NT2/D1 (cell line): Measurements from ENCODE around the gene CHRND.

Experiments used
- DNase-seq: peaks from one replicate; pipeline ENCODE4 v3.0.0-alpha.2; 2011; ENCODE audit warnings: low read depth, low spot score
- H3K27me3 ChIP-seq: 2 replicates; pipeline ENCODE4 v1.6.0; 2011; ENCODE audit warnings: mild to moderate bottlenecking; ENCODE audit not compliant: insufficient read length, insufficient read depth
- H3K36me3 ChIP-seq: 2 replicates; pipeline ENCODE4 v1.6.1; 2011; ENCODE audit warnings: mild to moderate bottlenecking, low read length, mixed read lengths; ENCODE audit not compliant: insufficient read depth, insufficient read length
- H3K4me1 ChIP-seq: 2 replicates; pipeline ENCODE4 v1.5.1; 2011; ENCODE audit not compliant: insufficient read depth, insufficient read length
- H3K4me3 ChIP-seq: 2 replicates; pipeline ENCODE4 v1.5.1; 2011; ENCODE audit warnings: low read depth; ENCODE audit not compliant: insufficient read length
- H3K9ac ChIP-seq: 2 replicates; pipeline ENCODE4 v1.6.0; 2011; ENCODE audit warnings: low read depth; ENCODE audit not compliant: insufficient read length
- H3K9me3 ChIP-seq: 2 replicates; pipeline ENCODE4 v1.5.1; 2011; ENCODE audit warnings: mild to moderate bottlenecking, low read length; ENCODE audit not compliant: insufficient read depth
- SUZ12 ChIP-seq: IDR thresholded peaks from 2 replicates; pipeline ENCODE4 v1.6.1; 2011; ENCODE audit not compliant: insufficient read length, insufficient read depth; ENCODE audit errors: extremely low read depth
- YY1 ChIP-seq: IDR thresholded peaks from 2 replicates; pipeline ENCODE4 v1.6.1; 2011; ENCODE audit not compliant: insufficient read length, insufficient read depth
- ZNF274 ChIP-seq: IDR thresholded peaks from 2 replicates; pipeline ENCODE4 v1.6.1; 2011; ENCODE audit warnings: mild to moderate bottlenecking, low read depth, low read length

CHRND gene

DNA sequence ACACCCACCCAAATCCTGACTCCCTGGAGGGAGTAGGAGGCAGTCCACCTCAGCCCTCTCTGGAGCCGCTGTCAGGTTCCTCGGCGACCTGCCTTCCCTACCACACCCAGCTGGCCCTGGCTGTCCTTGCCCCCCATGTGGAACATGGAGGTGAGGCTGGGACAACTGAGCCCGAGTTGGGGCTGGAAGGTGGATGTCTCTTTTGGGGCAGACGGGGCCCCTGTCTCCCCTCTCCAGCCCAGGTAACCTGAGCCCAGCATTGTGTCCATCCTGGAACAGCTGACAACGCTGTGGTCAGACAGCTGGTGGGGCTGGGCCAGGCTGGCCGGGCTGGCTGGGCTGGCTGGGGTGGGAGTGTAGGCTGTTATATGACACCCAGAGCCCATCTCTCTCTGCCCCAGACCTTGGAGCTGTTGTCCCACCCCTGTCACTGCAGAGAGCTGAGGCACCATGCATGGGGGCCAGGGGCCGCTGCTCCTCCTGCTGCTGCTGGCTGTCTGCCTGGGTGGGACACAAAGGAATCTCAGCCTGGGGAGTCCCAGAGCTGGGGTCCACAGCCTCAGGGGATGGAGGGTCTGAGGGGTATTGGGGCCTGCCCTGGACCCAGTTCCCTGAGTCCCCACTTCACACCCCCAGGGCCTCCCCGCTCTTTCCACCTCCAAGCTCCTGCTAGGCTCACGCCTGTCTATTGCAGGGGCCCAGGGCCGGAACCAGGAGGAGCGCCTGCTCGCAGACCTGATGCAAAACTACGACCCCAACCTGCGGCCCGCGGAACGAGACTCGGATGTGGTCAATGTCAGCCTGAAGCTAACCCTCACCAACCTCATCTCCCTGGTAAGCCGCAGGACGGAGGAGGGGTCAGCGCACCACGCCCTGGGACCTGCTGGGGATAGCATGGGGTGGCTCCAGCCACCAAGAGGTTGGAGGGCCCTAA is 13.6 kb downstream of the CHRND start, which contains the start of gene CHRNG:
CHRNG (plus strand) TSS at position 395 of the 934 bp plus-strand sequence; CDS start at position 451, 56 bp downstream.
- TF ChIP-seq ZNF274 (no peak), YY1 (no peak), SUZ12 (no peak)
- no peak within 1 kb of the TSS for H3K4me3 ChIP-seq
- H3K27me3 ChIP-seq, result no peaks in the 10 kb centered on the region
- DNase-seq, result no peak
- peaks cover 15% of the 10 kb centered on the region for H3K36me3 ChIP-seq
- H3K9ac ChIP-seq, result peak within 1 kb of the TSS; percentile 46
- peaks cover 17% of the 10 kb centered on the region for H3K4me1 ChIP-seq
- peaks cover 10% of the 10 kb centered on the region; the same call in 1 of the 2 replicates for H3K9me3 ChIP-seq

DNA sequence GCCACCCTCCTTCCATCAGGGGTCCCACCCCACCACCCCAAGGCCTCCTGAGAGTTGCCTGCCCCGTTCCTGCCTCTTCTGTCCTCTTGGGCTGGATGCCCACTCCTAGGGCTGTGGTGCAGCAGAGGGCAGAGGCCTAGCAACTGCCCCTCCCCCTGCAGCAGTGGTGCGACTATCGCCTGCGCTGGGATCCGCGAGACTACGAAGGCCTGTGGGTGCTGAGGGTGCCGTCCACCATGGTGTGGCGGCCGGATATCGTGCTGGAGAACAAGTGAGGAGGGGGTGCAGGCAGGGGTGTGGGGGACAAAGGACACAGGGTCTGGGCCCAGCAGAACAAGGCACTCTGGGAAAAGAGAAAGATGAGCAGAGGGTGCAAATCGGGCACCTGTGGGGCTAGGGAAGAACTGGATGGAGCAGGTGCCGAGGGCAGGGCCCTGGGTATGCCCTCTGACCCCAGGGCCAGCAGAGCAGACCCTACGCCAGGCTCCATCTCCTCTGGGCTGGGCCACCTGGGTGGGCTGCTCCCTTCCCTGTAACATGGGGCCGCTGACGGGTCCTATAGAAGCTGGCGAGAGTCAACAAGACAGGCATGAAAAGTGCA is 14.6 kb downstream of the CHRND start:
- no peak for DNase-seq
- Histone ChIP-seq H3K9ac (peak overlapping the region; percentile 46), H3K4me3 (no peak overlapping the region), H3K36me3 (peaks cover 19% of the 10 kb centered on the region), H3K9me3 (peaks cover 10% of the 10 kb centered on the region; the same call in 1 of the 2 replicates), H3K4me1 (peaks cover 11% of the 10 kb centered on the region), H3K27me3 (no peaks in the 10 kb centered on the region)
- TF ChIP-seq YY1, result no peak
- no peak for TF ChIP-seq ZNF274
- no peak for TF ChIP-seq SUZ12

DNA sequence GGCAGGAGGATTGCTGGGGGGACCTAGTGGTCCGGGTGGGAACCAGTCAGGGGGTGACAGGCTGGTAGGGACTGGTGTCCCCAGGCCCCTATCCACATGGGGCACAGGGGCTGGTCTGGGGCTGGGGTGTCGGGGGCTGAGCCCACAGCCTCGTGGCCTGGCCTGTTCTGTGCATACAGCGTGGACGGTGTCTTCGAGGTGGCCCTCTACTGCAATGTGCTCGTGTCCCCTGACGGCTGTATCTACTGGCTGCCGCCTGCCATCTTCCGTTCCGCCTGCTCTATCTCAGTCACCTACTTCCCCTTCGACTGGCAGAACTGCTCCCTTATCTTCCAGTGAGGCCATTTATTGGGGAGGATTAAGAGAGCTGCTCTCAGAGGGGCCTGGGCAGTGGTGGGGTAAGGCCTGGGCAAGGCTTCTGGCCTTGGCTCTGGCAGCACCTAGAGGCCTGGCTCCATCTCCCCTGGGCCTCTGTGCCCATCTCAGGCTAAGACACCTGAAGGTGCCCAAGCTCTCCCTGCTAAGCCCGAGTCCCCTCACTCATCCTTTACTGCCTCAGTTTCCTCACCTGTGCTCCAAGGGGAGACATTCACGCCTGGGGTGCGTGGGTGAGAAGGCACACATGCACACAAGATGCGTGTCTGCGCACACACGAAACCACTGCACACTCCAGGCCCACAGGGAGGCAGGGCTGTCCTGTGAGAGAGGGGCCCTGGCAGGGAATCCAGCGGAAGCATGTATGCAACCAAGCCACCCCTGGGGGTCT is 15.4 kb downstream of the CHRND start:
- Histone ChIP-seq H3K4me1 (peaks cover 11% of the 10 kb centered on the region), H3K27me3 (no peaks in the 10 kb centered on the region), H3K9ac (no peak overlapping the region), H3K36me3 (peaks cover 23% of the 10 kb centered on the region), H3K4me3 (no peak overlapping the region), H3K9me3 (peaks cover 2% of the 10 kb centered on the region; the same call in 1 of the 2 replicates)
- no peak for DNase-seq
- no peak for TF ChIP-seq YY1
- TF ChIP-seq ZNF274, result no peak
- TF ChIP-seq SUZ12, result no peak

DNA sequence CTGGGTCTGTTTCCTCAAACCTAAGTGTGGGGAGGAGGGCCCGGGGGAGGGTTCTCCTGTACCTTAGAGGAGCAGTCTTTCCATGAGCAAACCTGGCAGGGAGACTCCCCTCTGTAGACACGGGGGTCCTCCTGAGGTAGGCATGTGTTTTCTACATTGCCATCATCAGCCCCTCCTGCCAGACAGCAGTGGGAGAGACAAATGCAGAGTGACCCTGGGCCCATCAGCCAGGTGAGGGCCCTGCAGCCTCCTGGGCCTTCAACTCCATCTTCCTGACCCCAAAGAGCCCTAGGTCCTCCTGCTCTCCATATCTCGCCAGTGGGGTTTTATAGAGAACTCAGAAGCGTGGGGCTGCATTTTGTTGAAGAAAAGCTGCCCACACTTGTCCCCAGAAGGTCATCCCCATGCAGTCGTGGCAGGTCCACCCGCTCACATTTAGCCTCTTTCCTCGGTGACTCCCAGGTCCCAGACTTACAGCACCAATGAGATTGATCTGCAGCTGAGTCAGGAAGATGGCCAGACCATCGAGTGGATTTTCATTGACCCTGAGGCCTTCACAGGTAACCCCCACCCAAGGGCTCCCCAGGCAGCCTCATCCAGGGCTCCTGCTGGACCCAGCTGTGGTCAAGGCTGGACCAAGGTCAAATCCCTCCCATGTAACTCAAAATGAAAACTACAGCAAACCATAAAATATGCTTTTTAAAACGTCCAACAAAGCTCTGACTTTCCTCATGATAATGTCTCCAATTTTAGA is 16.2 kb downstream of the CHRND start:
- Histone ChIP-seq H3K9ac (no peak overlapping the region), H3K36me3 (peaks cover 30% of the 10 kb centered on the region), H3K9me3 (no peaks in the 10 kb centered on the region), H3K4me3 (no peak overlapping the region), H3K4me1 (peaks cover 11% of the 10 kb centered on the region), H3K27me3 (no peaks in the 10 kb centered on the region)
- DNase-seq, result no peak
- TF ChIP-seq SUZ12 (no peak), YY1 (no peak), ZNF274 (no peak)

DNA sequence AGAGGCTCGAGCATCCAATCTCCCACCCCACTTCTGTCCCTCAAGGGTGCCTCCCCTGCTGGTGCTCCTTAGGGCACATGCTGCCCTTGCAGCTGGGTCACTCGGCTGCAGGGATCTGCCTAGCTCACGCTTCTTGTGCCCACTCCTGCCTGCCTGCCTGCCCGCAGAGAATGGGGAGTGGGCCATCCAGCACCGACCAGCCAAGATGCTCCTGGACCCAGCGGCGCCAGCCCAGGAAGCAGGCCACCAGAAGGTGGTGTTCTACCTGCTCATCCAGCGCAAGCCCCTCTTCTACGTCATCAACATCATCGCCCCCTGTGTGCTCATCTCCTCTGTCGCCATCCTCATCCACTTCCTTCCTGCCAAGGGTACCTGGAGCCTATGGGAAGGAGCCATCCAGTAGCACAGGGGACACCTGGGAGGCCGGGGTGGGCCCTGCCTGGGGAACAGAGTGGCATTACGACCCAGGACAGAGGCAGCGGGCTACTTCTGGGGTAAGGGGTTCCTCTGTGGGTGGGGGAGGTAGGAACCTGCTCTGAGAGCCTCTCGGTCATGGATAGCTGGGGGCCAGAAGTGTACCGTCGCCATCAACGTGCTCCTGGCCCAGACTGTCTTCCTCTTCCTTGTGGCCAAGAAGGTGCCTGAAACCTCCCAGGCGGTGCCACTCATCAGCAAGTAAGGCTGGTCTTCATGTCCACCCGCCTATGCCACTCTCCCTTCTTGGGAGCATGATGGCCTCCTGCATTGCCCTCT is 16.9 kb downstream of the CHRND start:
- Histone ChIP-seq H3K4me1 (peaks cover 11% of the 10 kb centered on the region), H3K36me3 (peaks cover 37% of the 10 kb centered on the region), H3K9me3 (no peaks in the 10 kb centered on the region), H3K27me3 (no peaks in the 10 kb centered on the region), H3K4me3 (no peak overlapping the region), H3K9ac (no peak overlapping the region)
- no peak for DNase-seq
- TF ChIP-seq SUZ12 (no peak), ZNF274 (no peak), YY1 (no peak)

DNA sequence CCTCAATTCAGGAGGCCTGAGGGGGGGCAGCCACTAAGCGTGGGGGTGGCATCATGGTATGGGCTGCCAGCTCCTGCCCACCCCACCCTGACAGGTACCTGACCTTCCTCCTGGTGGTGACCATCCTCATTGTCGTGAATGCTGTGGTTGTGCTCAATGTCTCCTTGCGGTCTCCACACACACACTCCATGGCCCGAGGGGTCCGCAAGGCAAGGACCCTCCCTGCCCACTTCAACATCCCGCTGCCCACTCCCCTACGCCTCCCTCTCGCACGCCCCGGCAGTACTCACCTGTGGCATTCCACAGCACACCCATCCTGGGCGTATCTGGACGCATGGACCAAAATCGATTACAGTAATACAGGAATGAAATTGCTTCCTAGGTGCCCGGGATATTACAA is 17.5 kb downstream of the CHRND start:
- peaks cover 2% of the 10 kb centered on the region; the same call in 1 of the 2 replicates for H3K9me3 ChIP-seq
- no peak overlapping the region for H3K4me3 ChIP-seq
- peaks cover 38% of the 10 kb centered on the region for H3K36me3 ChIP-seq
- peaks cover 11% of the 10 kb centered on the region for H3K4me1 ChIP-seq
- DNase-seq, result no peak
- no peaks in the 10 kb centered on the region for H3K27me3 ChIP-seq
- TF ChIP-seq YY1 (no peak), ZNF274 (no peak), SUZ12 (no peak)
- H3K9ac ChIP-seq, result no peak overlapping the region
